Measurements from ENCODE around the gene VTN.

Gene VTN

GRCh38 chr17:28395426-28395825, 25.3 kb upstream of the VTN start:
- DNase-seq, result no peak

- DNase-seq, result no peak
Observed at GRCh38 chr17:28394337-28395116, 24.4 kb upstream of the VTN start.

DNA sequence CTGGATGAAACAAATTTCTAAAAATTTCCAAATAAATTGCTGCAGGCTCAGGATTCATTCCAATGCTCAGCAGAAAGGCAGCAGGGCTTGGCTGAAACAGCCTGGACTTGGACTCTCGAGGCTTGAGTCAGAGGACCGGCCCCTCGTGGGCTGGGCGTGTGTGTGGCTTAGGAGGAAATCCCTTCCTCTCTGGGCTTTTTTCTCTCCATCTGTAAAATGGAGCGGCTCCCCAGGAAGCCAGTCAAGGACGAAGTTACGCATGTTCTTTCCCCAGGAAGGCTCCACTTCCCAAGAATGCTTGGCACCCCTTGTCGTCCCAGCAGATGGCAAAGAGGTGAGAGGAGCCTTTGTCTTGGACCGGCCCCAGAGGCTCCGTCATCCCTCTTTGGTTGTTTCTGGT, 22.4 kb upstream of the VTN start:
- DNase-seq, result no peak

DNA sequence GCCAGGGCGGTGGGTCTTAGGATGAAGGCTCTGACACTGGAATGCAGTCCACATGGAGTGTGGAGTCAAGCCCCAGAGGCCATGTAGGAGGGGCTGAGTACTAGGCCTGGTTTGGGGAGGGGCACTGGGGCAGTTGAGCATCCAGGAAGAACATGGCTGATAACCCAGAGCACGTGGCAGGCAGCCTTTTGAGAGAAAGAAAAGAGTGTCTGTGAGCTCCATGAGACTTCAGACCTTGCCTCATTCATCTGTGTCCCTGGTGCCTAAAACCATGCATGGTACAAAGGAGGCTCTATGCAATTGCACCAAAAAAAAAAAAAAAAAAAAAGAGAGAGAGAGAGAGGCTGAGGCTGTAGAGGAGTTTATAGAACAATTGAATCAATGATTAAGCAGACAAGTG, 21.3 kb upstream of the VTN start:
- no peak for DNase-seq

GRCh38 chr17:28390984-28391383, 20.9 kb upstream of the VTN start:
- no peak for DNase-seq

DNA sequence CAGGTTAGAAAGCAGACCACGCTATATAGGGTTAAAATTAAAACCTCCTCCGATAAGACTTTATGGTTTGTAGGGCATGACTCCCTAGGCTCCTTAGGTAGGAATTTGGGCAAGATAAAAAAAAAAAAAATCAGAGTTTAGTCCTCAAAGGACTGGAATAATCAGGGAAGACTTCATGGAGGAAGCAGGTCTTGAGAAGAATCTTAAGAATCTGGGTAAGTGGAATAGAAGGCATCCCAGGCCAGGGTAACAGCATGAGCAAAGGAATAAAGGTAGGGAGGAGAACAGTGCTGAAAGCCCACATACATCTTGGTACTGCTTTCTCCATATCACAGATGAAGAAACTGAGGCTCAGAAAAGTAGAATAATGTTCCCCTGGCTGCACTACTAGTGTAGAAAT, 20.5 kb upstream of the VTN start:
- DNase-seq, result no peak

GRCh38 chr17:28390141-28390540, 20.0 kb upstream of the VTN start:
- no peak for DNase-seq

DNA sequence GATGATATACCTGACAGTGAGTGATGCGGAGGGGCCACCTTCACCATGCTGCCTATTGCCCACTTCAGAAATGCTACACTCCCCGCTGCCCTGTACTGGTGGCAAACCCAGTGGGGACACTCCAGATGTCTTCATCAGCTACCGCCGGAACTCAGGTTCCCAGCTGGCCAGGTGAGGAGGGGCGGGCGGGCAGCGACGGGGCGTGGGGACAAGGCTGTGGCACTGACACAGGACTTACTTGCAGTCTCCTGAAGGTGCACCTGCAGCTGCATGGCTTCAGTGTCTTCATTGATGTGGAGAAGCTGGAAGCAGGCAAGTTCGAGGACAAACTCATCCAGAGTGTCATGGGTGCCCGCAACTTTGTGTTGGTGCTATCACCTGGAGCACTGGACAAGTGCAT, 18.0 kb upstream of the VTN start:
- no peak for DNase-seq

DNA sequence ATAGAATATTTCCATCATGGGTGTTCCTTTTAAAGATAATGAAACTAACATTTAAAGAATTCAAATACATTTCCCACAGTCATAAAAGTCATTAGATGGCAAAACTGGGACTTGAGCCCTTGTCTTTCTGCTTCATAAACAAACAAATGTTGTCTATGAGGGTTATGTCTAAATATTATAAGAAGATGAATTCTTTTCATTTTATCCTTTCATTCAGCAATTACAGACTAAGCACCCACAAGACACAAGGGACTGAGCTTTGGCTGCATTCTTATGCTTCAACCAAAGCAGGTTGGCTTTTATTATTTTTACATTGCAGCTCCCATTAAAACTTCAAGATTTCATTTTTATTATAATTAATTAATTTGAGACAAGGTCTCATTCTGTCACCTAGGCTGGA, 16.3 kb upstream of the VTN start:
- DNase-seq, result no peak

GRCh38 chr17:28385406-28385805, 15.3 kb upstream of the VTN start:
- DNase-seq, result no peak

- no peak for DNase-seq
Observed at GRCh38 chr17:28385037-28385400, 14.9 kb upstream of the VTN start.

DNA sequence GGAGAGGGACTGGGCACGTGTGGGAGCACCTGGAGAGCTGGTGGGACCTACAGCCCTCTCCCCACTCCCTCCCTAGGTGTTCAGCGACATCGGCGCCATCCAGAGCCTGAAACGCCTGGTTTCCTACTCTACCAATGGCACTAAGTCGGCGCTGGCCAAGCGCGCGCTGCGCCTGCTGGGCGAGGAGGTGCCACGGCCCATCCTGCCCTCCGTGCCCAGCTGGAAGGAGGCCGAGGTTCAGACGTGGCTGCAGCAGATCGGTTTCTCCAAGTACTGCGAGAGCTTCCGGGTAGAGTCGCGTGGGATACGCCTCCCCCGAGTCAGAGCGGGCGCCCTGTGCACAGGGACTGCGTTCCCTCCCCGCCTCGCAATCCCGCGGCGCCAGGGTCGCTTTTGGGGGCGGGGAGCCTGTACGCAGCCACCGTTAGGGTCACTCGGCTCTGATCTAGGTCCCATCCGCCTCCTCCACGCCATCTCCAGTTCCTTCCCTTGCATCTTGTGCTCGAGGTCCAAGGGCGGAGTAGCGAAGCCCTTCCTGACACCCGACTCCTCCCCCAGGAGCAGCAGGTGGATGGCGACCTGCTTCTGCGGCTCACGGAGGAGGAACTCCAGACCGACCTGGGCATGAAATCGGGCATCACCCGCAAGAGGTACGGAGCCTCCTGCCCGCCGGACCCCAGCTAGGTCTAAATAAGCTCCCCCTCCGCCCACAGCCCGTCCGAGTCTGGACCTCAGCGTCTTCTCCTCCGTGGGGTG, 14.4 kb upstream of the VTN start:
- no peak for DNase-seq

DNA sequence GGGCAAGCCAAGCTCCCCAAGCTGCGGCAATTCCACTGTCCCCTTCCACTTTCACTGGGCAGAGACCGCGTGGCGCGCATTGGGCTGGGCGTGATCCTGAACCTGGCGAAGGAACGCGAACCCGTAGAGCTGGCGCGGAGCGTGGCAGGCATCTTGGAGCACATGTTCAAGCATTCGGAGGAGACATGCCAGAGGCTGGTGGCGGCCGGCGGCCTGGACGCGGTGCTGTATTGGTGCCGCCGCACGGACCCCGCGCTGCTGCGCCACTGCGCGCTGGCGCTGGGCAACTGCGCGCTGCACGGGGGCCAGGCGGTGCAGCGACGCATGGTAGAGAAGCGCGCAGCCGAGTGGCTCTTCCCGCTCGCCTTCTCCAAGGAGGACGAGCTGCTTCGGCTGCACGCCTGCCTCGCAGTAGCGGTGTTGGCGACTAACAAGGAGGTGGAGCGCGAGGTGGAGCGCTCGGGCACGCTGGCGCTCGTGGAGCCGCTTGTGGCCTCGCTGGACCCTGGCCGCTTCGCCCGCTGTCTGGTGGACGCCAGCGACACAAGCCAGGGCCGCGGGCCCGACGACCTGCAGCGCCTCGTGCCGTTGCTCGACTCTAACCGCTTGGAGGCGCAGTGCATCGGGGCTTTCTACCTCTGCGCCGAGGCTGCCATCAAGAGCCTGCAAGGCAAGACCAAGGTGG, 11.2 kb upstream of the VTN start:
- DNase-seq, result no peak

- DNase-seq, result no peak
Observed at GRCh38 chr17:28379814-28380801, 10.0 kb upstream of the VTN start.

DNA sequence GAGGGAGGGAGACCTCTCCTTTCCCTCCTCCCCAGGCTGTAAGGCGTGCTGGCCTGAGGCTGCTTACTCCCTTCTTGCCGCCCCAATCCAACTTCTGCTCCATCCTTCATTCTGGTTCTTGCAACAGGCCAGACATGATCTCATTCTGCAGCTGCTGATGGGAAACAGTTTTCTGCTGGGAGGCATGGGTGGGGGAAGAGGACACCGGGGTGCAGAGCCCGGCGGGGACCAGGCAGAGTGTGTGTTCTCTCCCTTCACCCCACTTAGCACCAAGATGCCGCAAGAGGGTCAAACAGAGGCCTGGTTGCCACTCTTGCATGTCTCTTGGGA, 2.8 kb upstream of the VTN start:
- no peak for DNase-seq

GRCh38 chr17:28372203-28372944, 2.3 kb upstream of the VTN start:
- DNase-seq, result no peak

GRCh38 chr17:28371245-28372202, 1.4 kb upstream of the VTN start, which contains the start of gene SARM1:
Gene SARM1 (plus strand): TSS chr17:28371694. CDS start chr17:28372033, 339 bp downstream.
- peak; percentile 99 for DNase-seq

DNA sequence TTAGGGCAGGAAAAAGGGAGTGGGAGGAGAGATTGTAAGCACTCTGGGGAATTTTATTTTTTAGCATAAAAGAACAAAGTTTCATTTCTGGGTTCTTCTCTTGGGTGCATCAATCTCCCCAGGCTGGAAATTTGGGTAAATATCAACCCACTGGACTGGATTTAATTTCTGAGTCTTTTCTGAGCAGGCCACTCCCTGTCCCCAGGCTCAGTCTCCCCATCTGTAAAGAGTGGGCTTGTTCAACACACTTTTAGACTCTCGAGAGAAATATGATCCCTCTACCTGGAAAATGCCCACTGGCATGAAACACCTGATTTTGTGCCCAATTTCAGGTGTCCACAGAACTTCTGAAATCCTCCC, 617 bp upstream of the VTN start:
- DNase-seq, result no peak

- DNase-seq, result no peak
Observed at GRCh38 chr17:28369684-28370034, 448 bp downstream of the VTN start.

DNA sequence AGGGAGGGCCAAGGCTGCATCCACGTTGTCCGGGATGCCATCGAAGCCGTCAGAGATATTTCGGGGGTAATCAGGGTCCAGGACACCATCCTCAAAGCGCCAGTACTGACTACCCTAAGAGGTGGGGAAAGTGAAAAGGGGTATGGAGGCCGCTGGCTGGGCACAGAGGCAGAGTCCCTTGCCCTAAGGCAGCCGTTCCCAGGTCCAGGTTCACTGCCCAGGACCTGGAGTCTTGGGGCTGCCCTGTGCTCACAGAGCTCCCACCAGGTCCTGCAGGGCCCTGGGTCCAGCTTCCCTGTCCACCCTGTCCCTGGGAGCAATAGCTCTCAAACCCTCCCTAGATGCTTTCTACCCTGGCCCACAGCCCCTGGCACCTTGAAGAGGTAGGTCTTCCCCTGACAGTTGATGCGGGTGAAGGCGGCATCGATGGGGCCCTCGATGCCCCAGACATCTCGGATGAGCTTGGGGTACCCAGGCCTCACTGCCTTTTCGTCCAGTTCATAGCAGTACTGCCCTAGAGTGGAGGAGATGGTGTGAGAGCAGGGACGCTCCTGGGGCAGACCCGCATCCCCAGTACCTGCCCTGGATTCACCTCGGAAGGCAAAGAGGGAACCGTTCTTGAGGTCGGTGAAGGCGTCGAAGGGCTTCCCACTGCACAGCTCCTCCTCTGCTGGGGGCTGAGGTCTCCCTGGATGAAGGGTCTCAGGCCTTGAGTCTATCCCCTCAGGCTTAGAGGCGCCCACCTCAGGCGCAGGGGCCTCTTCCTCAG, 1.0 kb downstream of the VTN start:
- DNase-seq, result no peak

All from 8988T (cell line).